H1 (cell line): Measurements from ENCODE around the gene SLC8B1. TPM values are rescaled to one million over a fixed set of nuclear protein-coding genes. Genes with fewer than 3 reads are reported as not detected.

Source experiments
- CTCF ChIA-PET: fragments of 300-600 bp; sonication (Branson Sonifier 250); formaldehyde crosslinking; loops from one replicate; lab custom pipeline; 2021; ENCODE audit not compliant: partially characterized antibody; lab: Charles Lee
- POLR2A ChIA-PET: fragments of 300-600 bp; sonication (Branson Sonifier 250); formaldehyde crosslinking; loops from one replicate; lab custom pipeline; 2021; ENCODE audit warnings: inconsistent platforms; ENCODE audit not compliant: partially characterized antibody; lab: Charles Lee
- DNase-seq, 2 experiments: peaks; one replicate each; pipeline versions ENCODE4 v3.0.0 to v3.0.0-alpha.2; 2010 to 2022; ENCODE audit warnings: low spot score in 2 of 2, low read depth in 1 of 2, mixed read lengths in 1 of 2
- FAIRE-seq: peaks from 2 replicates; lab custom pipeline; 2011; peaks lifted over from hg19 to GRCh38; lab: Jason Lieb, UNC
- H2AFZ ChIP-seq: 2 replicates; pipeline ENCODE4 v1.8.1; 2012; ENCODE audit warnings: low read length, inconsistent platforms
- H2AK5ac ChIP-seq: 2 replicates; pipeline ENCODE4 v1.6.1; 2013; ENCODE audit warnings: low read depth, low read length
- H2BK120ac ChIP-seq: replicated peaks from 2 replicates; pipeline ENCODE3; 2013; ENCODE audit warnings: low read depth, low read length, inconsistent platforms
- H2BK12ac ChIP-seq: 2 replicates; pipeline ENCODE4 v1.6.1; 2013; ENCODE audit warnings: low read depth, low read length
- H2BK15ac ChIP-seq: 2 replicates; pipeline ENCODE4 v1.6.1; 2013; ENCODE audit warnings: low read length
- H2BK20ac ChIP-seq: 2 replicates; pipeline ENCODE4 v1.6.1; 2013; ENCODE audit warnings: low read length
- H2BK5ac ChIP-seq: 2 replicates; pipeline ENCODE4 v1.6.1; 2013; ENCODE audit warnings: low read depth, low read length
- H3K14ac ChIP-seq: 2 replicates; pipeline ENCODE4 v1.6.1; 2013; ENCODE audit warnings: inconsistent platforms; ENCODE audit not compliant: insufficient read length
- H3K18ac ChIP-seq: 2 replicates; pipeline ENCODE4 v1.6.1; 2013; ENCODE audit warnings: low read length; ENCODE audit errors: extremely low read depth
- H3K23ac ChIP-seq: 2 replicates; pipeline ENCODE4 v1.6.1; 2013; ENCODE audit warnings: inconsistent platforms; ENCODE audit not compliant: insufficient read length
- H3K23me2 ChIP-seq: 2 replicates; pipeline ENCODE4 v1.6.1; 2013; ENCODE audit warnings: low read depth, low read length
- H3K27ac ChIP-seq: 2 replicates; pipeline ENCODE4 v1.6.1; 2011; ENCODE audit warnings: low read depth, low read length, inconsistent platforms
- H3K27me3 ChIP-seq, 4 experiments: replicated peaks in 1 of 4; 1 replicate in 1 of 4; 2 replicates in 3 of 4; pipeline versions ENCODE4 v1.6.1 to v1.8.1; 2011 to 2013; ENCODE audit warnings: low read length in 3 of 4, mild to moderate bottlenecking in 3 of 4, inconsistent platforms in 2 of 4, mixed read lengths in 2 of 4, moderate library complexity in 1 of 4; ENCODE audit not compliant: control insufficient read depth in 3 of 4, insufficient read depth in 3 of 4; ENCODE audit errors: extremely low read depth in 1 of 4
- H3K36me3 ChIP-seq, 4 experiments: 2 replicates each; pipeline versions ENCODE4 v1.6.1 to v1.8.1; 2011 to 2013; ENCODE audit warnings: mild to moderate bottlenecking in 4 of 4, low read length in 3 of 4, moderate library complexity in 2 of 4, control low read depth in 1 of 4, inconsistent platforms in 1 of 4; ENCODE audit not compliant: insufficient read depth in 4 of 4, control insufficient read depth in 2 of 4
- H3K4ac ChIP-seq: replicated peaks from 2 replicates; pipeline ENCODE3; 2013; ENCODE audit warnings: low read length, low read depth, mixed read lengths, inconsistent platforms; ENCODE audit not compliant: insufficient read length
- H3K4me1 ChIP-seq, 4 experiments: replicated peaks in 1 of 4; 1 replicate in 1 of 4; 2 replicates in 3 of 4; pipeline versions ENCODE4 v1.6.1 to v1.8.1; 2011 to 2013; ENCODE audit warnings: low read length in 3 of 4, inconsistent platforms in 2 of 4, mixed read lengths in 1 of 4; ENCODE audit not compliant: insufficient read depth in 4 of 4, control insufficient read depth in 3 of 4
- H3K4me2 ChIP-seq, 2 experiments: 2 replicates each; pipeline versions ENCODE4 v1.6.1 to v1.8.1; 2011 to 2013; ENCODE audit warnings: low read depth in 2 of 2, low read length in 2 of 2, control low read depth in 1 of 2, inconsistent platforms in 1 of 2, mild to moderate bottlenecking in 1 of 2; ENCODE audit not compliant: insufficient read depth in 1 of 2
- H3K4me3 ChIP-seq, 4 experiments: fragments of 200-600, 300-600 bp in 1 of 4; sonication (generic), shearing (Covaris generic), sonication (Bioruptor Twin) in 1 of 4; 2 replicates each; pipeline versions ENCODE4 v1.5.1 to v1.8.1; 2011 to 2016; ENCODE audit warnings: low read length in 4 of 4, low read depth in 3 of 4, control low read depth in 2 of 4, inconsistent platforms in 2 of 4, mild to moderate bottlenecking in 2 of 4, mixed read lengths in 1 of 4, moderate library complexity in 1 of 4; ENCODE audit not compliant: insufficient read depth in 2 of 4; ENCODE audit errors: extremely low read depth in 1 of 4
- H3K56ac ChIP-seq: replicated peaks from 2 replicates; pipeline ENCODE3; 2013; ENCODE audit warnings: low read depth, mild to moderate bottlenecking, mixed read lengths, low read length, inconsistent platforms; ENCODE audit not compliant: insufficient read length
- H3K79me1 ChIP-seq: 2 replicates; pipeline ENCODE4 v1.6.1; 2013; ENCODE audit warnings: low read depth, low read length, control low read depth
- H3K79me2 ChIP-seq, 2 experiments: 2 replicates each; pipeline versions ENCODE4 v1.6.1 to v1.8.1; 2012 to 2013; ENCODE audit warnings: low read length in 2 of 2, mild to moderate bottlenecking in 2 of 2, inconsistent platforms in 1 of 2; ENCODE audit not compliant: insufficient read depth in 2 of 2, control insufficient read depth in 1 of 2
- H3K9ac ChIP-seq, 4 experiments: replicated peaks in 1 of 4; 1 replicate in 1 of 4; 2 replicates in 3 of 4; pipeline versions ENCODE4 v1.6.1 to v1.8.1; 2011 to 2013; ENCODE audit warnings: low read depth in 3 of 4, low read length in 3 of 4, control low read depth in 2 of 4, mild to moderate bottlenecking in 2 of 4, moderate library complexity in 2 of 4, inconsistent platforms in 1 of 4; ENCODE audit errors: extremely low read depth in 1 of 4
- H3K9me3 ChIP-seq, 2 experiments: 2 replicates each; pipeline versions ENCODE4 v1.6.1 to v1.8.1; 2012 to 2013; ENCODE audit warnings: mild to moderate bottlenecking in 2 of 2, moderate library complexity in 2 of 2, control low read depth in 1 of 2, inconsistent platforms in 1 of 2, low read depth in 1 of 2, low read length in 1 of 2, mixed read lengths in 1 of 2; ENCODE audit not compliant: insufficient read depth in 2 of 2
- H4K20me1 ChIP-seq, 2 experiments: replicated peaks in 1 of 2; 2 replicates each; pipeline versions ENCODE3 to v1.8.1; 2011 to 2013; ENCODE audit warnings: inconsistent platforms in 2 of 2, low read length in 2 of 2, mild to moderate bottlenecking in 1 of 2; ENCODE audit not compliant: insufficient read depth in 2 of 2, control insufficient read depth in 1 of 2
- H4K5ac ChIP-seq: 2 replicates; pipeline ENCODE4 v1.6.1; 2013; ENCODE audit warnings: low read length, low read depth, mixed read lengths, inconsistent platforms; ENCODE audit not compliant: insufficient read length
- H4K8ac ChIP-seq: 2 replicates; pipeline ENCODE4 v1.8.0; 2013; ENCODE audit warnings: mild to moderate bottlenecking, moderate library complexity, low read length, inconsistent platforms; ENCODE audit not compliant: insufficient read depth; ENCODE audit errors: extremely low read depth
- H4K91ac ChIP-seq: replicated peaks from 2 replicates; pipeline ENCODE3; 2013; ENCODE audit warnings: low read length, mixed read lengths, inconsistent platforms; ENCODE audit not compliant: insufficient read length
- ATF3 ChIP-seq: IDR thresholded peaks from 2 replicates; pipeline ENCODE4 v1.6.1; 2011; ENCODE audit warnings: low read depth, mild to moderate bottlenecking, low read length; ENCODE audit not compliant: insufficient read depth
- CBX5 ChIP-seq: fragments of 300-800, 300-1000 bp; sonication (generic); IDR thresholded peaks from 2 replicates; pipeline ENCODE4 v1.7.1; 2016; ENCODE audit warnings: antibody characterized with exemption, low read length, low read depth
- CTBP2 ChIP-seq: IDR thresholded peaks from 2 replicates; pipeline ENCODE4 v1.7.0; 2011; ENCODE audit warnings: borderline replicate concordance, mild to moderate bottlenecking, moderate library complexity, mixed read lengths, low read length; ENCODE audit not compliant: insufficient read depth, insufficient read length
- EGR1 ChIP-seq: IDR thresholded peaks from 2 replicates; pipeline ENCODE4 v1.6.1; 2011; ENCODE audit warnings: low read depth, low read length, borderline replicate concordance
- GTF2F1 ChIP-seq: IDR thresholded peaks from 2 replicates; pipeline ENCODE4 v1.6.1; 2012; ENCODE audit warnings: low read depth, low read length, improper control_type of control experiment, borderline replicate concordance
- POLR2AphosphoS5 ChIP-seq: IDR thresholded peaks from 2 replicates; pipeline ENCODE4 v1.6.1; 2011; ENCODE audit warnings: low read depth, low read length
- POU5F1 ChIP-seq: IDR thresholded peaks from 2 replicates; pipeline ENCODE4 v1.6.1; 2011; ENCODE audit warnings: low read depth, mild to moderate bottlenecking, low read length, moderate library complexity
- RBBP5 ChIP-seq: IDR thresholded peaks from 2 replicates; pipeline ENCODE4 v1.7.1; 2012; ENCODE audit warnings: low read depth, mild to moderate bottlenecking, inconsistent platforms, low read length, moderate library complexity, borderline replicate concordance
- RNF2 ChIP-seq: fragments of 200-900, 300-1000 bp; sonication (generic); IDR thresholded peaks from 2 replicates; pipeline ENCODE4 v1.7.1; 2016; ENCODE audit warnings: borderline replicate concordance, low read depth, mild to moderate bottlenecking, antibody characterized with exemption, low read length; ENCODE audit not compliant: poor library complexity, severe bottlenecking; ENCODE audit errors: missing control alignments
- SAP30 ChIP-seq: fragments of 300-600 bp; sonication (generic); IDR thresholded peaks from 2 replicates; pipeline ENCODE4 v1.7.1; 2012; ENCODE audit warnings: low read length, moderate library complexity, mild to moderate bottlenecking, inconsistent platforms; ENCODE audit not compliant: insufficient read depth, insufficient replicate concordance
- WGBS, 2 experiments: shearing (Covaris generic) in 1 of 2; methylation state at CpG; one replicate each; pipeline versions ENCODE4 v1.1.6 to v1.1.7; 2013 to 2015; ENCODE audit warnings: low lambda C conversion rate in 2 of 2, mixed read lengths in 2 of 2, inconsistent platforms in 1 of 2, low coverage in 1 of 2, missing lambda C conversion rate in 1 of 2; ENCODE audit not compliant: insufficient replicate concordance in 2 of 2, insufficient coverage in 1 of 2, insufficient read length in 1 of 2; ENCODE audit errors: extremely low coverage in 1 of 2, missing lambda C conversion rate in 1 of 2; 5-methylcytosine and 5-hydroxymethylcytosine counted together
- polyA plus RNA-seq, 7 experiments: library from polyadenylated mRNA; depleted of rRNA in 3 of 7; stranded (reverse) in 5 of 7; unstranded in 2 of 7; fragments of >200 nt in 5 of 7; fragments of 200-250 nt in 2 of 7; gene quantifications; 1 replicate in 5 of 7; 2 replicates in 1 of 7; 4 replicates in 1 of 7; pipeline versions ENCODE4 v1.2.1 to v1.2.3, GENCODE V29; 2011 to 2013; ENCODE audit warnings: missing spikeins in 2 of 7, mixed read lengths in 2 of 7
- total RNA-seq: library from RNA; stranded (reverse); fragmentation: NEBNext Ultra II Directional; extraction: Animal tissue kit (Norgen Biotek cat#: 25700); gene quantifications from 2 replicates; pipeline ENCODE4 v1.2.1, GENCODE V29; 2021

SLC8B1 gene
- total and polyA plus RNA-seq, 2 of the 8 experiments (the other 6 are each of a cell fraction or from before 2014, with no cell fraction given) = 11.2 to 19.1 TPM

- no peak overlapping the region for H2BK15ac ChIP-seq
- H3K79me2 ChIP-seq = no peaks in the 10 kb centered on the region
- no peak for DNase-seq
- H3K4me1 ChIP-seq = peaks cover 0 to 3% (median 0%) of the 10 kb centered on the region in 4 experiments; a peak in 2 of 7 replicates
- no peaks in the 10 kb centered on the region; a peak in 1 of 7 replicates for H3K27me3 ChIP-seq
- ChIA-PET CTCF (interaction anchor here (1.0 to 3.5 kb wide), 2 partner anchors 19 to 107 kb away, joined by 3 to 20 read pairs; no protein-coding TSS in a partner anchor), POLR2A (no interaction called here)
- H2BK12ac ChIP-seq = no peak overlapping the region
- H3K4me2 ChIP-seq = no peak overlapping the region
- H3K9ac ChIP-seq = no peak overlapping the region
- H3K23me2 ChIP-seq = peaks cover 4% of the 10 kb centered on the region; the same call in 1 of the 2 replicates
- H3K9me3 ChIP-seq = no peaks in the 10 kb centered on the region
- H2BK5ac ChIP-seq = 0 out of 2 replicates have a peak overlapping the region, but pooled peaks have one; percentile 6
- no peak overlapping the region for H3K18ac ChIP-seq
- 85% methylated on average over 4 of the region's 4 CpGs; no CpG with 5 or more reads in 1 of the 2 experiments for WGBS, 2 experiments
- H3K14ac ChIP-seq = no peak overlapping the region
- no peaks in the 10 kb centered on the region for H3K79me1 ChIP-seq
- peak overlapping the region; percentile 80; the same call in 1 of the 2 replicates for H2AK5ac ChIP-seq
- H3K56ac ChIP-seq = no peak overlapping the region
- 0 out of 2 replicates have a peak overlapping the region, but pooled peaks have one; percentile 5 for H2BK20ac ChIP-seq
- no peak overlapping the region for H2AFZ ChIP-seq
- peak overlapping the region; percentile 87 for H3K4ac ChIP-seq
- H4K91ac ChIP-seq = no peak overlapping the region
- peak; percentile 55 for FAIRE-seq
- H4K8ac ChIP-seq = no peak overlapping the region
- H4K20me1 ChIP-seq = peaks cover 0 to 3% of the 10 kb centered on the region in 2 experiments
- H4K5ac ChIP-seq = no peak overlapping the region
- no peak overlapping the region for H3K4me3 ChIP-seq
- no peak overlapping the region for H3K27ac ChIP-seq
- H3K23ac ChIP-seq = no peak overlapping the region
- peak overlapping the region; percentile 25 for H2BK120ac ChIP-seq
- peaks cover 0 to 16% (median 6%) of the 10 kb centered on the region in 4 experiments; a peak in 7 of 8 replicates for H3K36me3 ChIP-seq
- no peak for TF ChIP-seq ATF3
- no peak for TF ChIP-seq RBBP5
- no peak for TF ChIP-seq EGR1
- no peak for TF ChIP-seq RNF2
- TF ChIP-seq POU5F1 = no peak
- no peak for TF ChIP-seq CTBP2
- no peak for TF ChIP-seq SAP30
- no peak for TF ChIP-seq GTF2F1
- TF ChIP-seq CBX5 = no peak
- no peak for TF ChIP-seq POLR2AphosphoS5
Measured at GRCh38 chr12:113318046-113318656, 16.8 kb downstream of the SLC8B1 start.
